ENCODE measurements around the gene VMAC. TPM values are rescaled to one million over a fixed set of nuclear protein-coding genes. Genes with fewer than 3 reads are reported as not detected.
"Not testable (repeated sequence)": the region's sequence is repeated elsewhere in the genome, so short reads cannot be mapped to it uniquely, and the experiment has no call there.

The VMAC gene
- total RNA-seq, 2 experiments from 2014 or later = 5.1 to 7.0 TPM

DNA sequence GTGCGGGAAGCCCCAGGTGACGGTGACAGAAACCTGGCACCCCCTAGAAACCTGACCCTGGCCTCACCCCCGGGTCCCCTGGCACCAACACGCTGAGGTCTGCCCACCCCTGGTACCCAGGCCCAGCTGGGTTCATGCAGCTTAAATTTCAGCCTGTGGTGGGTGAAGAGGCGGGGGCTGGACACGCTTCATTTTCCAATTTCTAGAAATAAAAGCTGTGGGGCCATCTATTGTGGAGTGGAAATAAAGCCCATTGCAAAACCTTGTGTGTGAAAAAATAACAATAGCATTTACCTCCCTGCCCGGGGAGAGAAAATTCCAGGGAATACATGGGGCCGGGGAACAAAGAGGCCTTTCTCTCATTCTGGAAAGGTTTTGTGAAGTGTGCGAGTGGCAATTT lies 26.8 kb upstream of the VMAC start:
- no peaks in the 10 kb centered on the region for H3K36me3 Mint-ChIP-seq
- no peak for ATAC-seq
- H3K27ac Mint-ChIP-seq = no peak overlapping the region
- H3K4me3 Mint-ChIP-seq = no peak overlapping the region
- no peaks in the 10 kb centered on the region for H3K9me3 Mint-ChIP-seq (ENCODE audit: low read depth)
- H3K4me1 Mint-ChIP-seq = no peaks in the 10 kb centered on the region
- DNase-seq = no peak
- CTCF ChIA-PET = no interaction called here
- H3K27me3 Mint-ChIP-seq = peaks cover 9% of the 10 kb centered on the region

DNA sequence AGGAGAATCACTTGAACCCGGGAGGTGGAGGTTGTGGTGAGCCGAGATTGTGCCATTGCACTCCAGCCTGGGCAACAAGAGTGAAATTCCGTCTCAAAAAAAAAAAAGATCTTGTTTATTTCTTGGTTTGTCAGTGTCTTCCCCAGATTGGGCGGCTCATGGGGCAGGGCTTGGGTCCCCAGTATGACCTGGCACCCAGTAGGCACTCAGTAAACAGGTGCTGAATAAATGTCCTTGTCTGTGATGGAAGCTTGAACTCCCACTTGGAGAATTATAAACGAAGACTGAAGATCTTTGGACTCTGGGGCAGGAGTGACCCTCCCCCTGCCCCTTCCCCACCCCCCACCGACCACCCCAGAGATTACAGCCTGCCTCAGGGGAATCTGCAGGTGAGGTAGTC lies 24.5 kb upstream of the VMAC start:
- ATAC-seq (no peak), DNase-seq (no peak)
- no peak overlapping the region for H3K27ac Mint-ChIP-seq
- no peaks in the 10 kb centered on the region for H3K36me3 Mint-ChIP-seq
- H3K9me3 Mint-ChIP-seq (ENCODE audit: low read depth) = no peaks in the 10 kb centered on the region
- no peaks in the 10 kb centered on the region for H3K4me1 Mint-ChIP-seq
- H3K27me3 Mint-ChIP-seq = peaks cover 12% of the 10 kb centered on the region
- CTCF ChIA-PET = no interaction called here
- H3K4me3 Mint-ChIP-seq = no peak overlapping the region

- Mint-ChIP-seq H3K27ac (no peak overlapping the region), H3K36me3 (no peaks in the 10 kb centered on the region), H3K27me3 (peaks cover 12% of the 10 kb centered on the region), H3K9me3 (ENCODE audit: low read depth) (no peaks in the 10 kb centered on the region), H3K4me1 (no peaks in the 10 kb centered on the region), H3K4me3 (no peak overlapping the region)
- CTCF ChIA-PET = no interaction called here
- DNase-seq (no peak), ATAC-seq (no peak)
Measured at GRCh38 chr19:5880604-5881078, 24.0 kb upstream of the VMAC start.

DNA sequence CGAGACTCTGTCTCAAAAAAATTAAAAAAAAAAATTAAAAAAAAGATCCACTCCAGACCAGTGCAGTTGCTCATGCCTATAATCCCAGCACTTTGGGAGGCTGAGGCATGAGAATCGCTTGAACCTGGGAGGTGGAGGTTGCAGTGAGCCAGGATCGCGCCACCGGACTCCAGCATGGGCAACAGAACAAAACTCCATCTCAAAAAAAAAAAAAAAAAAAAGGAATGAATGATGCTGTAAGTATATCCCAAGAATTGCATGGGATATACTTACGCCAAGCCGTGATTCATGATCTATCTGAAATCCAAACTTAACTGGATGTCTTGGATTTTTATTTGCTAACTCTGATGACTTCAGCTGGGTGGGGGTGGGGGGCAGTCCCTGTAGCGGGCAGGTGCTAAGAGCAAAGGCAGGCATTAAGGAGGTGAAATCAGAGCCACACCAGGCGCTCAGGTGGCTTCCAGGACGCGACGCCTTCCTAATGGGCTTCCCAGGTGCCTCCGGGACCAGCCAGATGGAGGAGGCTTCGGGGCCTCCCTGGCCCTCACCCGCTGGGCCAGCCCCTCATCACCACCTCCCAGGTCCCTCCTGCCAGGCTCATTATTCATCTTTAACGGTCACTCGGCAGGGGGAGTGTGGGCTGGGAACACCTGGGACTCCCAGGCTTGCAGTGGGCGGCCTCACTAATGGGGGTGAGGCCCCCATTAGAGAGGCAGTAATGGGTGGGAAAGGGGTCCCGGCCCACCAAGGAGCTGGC lies 23.0 kb upstream of the VMAC start:
- Mint-ChIP-seq H3K36me3 (no peaks in the 10 kb centered on the region), H3K4me1 (no peaks in the 10 kb centered on the region), H3K9me3 (ENCODE audit: low read depth) (no peaks in the 10 kb centered on the region), H3K27ac (no peak overlapping the region), H3K4me3 (no peak overlapping the region), H3K27me3 (peaks cover 12% of the 10 kb centered on the region)
- DNase-seq = no peak
- ATAC-seq = no peak
- CTCF ChIA-PET = no interaction called here

DNA sequence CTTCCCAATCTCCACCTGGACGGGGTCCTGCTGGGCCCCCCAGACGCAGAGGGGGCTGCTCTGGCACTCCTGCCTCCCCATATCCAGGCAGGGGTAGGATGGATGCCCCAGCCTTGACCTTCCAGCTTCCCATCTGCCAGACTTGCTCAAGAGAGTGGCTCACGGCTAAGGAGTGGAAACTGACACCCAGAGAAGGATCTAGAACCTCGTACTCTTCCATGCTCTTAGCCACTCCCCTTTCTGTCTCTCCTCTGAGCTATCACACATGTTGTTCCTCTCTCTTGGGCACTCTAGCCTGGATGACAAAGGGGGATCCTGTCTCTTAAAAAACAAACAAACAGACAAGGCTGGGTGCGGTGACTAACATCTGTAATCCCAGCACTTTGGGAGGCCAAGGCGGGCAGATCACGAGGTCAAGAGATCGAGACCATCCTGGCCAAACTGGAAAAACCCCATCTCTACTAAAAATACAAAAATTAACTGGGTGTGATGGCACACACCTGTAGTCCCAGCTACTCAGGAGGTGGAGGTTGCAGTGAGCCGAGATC lies 22.2 kb upstream of the VMAC start:
- H3K27ac Mint-ChIP-seq = no peak overlapping the region
- peaks cover 12% of the 10 kb centered on the region for H3K27me3 Mint-ChIP-seq
- no peak for DNase-seq
- no peaks in the 10 kb centered on the region for H3K36me3 Mint-ChIP-seq
- no peaks in the 10 kb centered on the region for H3K9me3 Mint-ChIP-seq (ENCODE audit: low read depth)
- H3K4me1 Mint-ChIP-seq = no peaks in the 10 kb centered on the region
- CTCF ChIA-PET = interaction anchor here (0.6 kb wide), 1 partner anchor 164 kb away, joined by 3 read pairs; no protein-coding TSS in a partner anchor
- ATAC-seq = no peak
- H3K4me3 Mint-ChIP-seq = no peak overlapping the region

- not testable (repeated sequence) for H3K4me3 Mint-ChIP-seq; H3K36me3 Mint-ChIP-seq; H3K4me1 Mint-ChIP-seq; DNase-seq; ATAC-seq; H3K9me3 Mint-ChIP-seq (ENCODE audit: low read depth); H3K27ac Mint-ChIP-seq
- H3K27me3 Mint-ChIP-seq = peaks cover 12% of the 10 kb centered on the region
- CTCF ChIA-PET = interaction anchor here (0.6 to 1.2 kb wide), 2 partner anchors 79 to 165 kb away, joined by 3 to 7 read pairs; no protein-coding TSS in a partner anchor
Measured at GRCh38 chr19:5883157-5883873, 21.4 kb upstream of the VMAC start.

DNA sequence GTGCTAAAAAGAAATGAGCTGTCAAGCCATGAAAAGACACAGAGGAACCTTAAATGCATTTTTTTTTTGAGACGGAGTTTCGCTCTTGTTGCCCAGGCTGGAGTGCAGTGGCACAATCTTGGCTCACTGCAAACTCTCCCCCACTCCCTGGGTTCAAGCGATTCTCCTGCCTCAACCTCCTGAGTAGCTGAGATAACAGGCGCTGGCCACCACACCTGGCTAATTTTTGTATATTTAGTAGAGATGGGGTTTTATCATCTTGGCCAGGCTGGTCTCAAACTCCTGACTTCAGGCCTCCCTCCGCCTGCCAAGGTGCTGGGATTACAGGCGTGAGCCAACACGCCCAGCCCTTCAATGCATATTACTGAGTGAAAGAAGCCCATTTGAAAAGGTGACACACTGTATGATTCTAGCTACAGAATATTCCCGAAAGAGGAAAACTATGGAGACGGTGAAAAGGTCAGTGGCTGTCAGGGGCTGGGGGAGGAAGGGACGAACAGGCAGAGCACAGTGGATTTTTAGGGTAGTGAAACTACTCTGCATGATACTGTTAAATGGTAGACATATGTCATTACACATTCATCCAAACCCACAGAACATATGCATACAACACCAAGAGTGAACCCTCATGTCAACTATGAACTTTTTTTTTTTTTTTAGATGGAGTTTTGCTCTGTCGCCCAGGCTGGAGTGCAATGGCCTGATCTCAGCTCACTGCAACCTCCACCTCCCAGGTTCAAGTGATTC lies 20.4 kb upstream of the VMAC start:
- CTCF ChIA-PET = interaction anchor here (1.2 kb wide), 1 partner anchor 80 kb away, joined by 7 read pairs; no protein-coding TSS in a partner anchor
- not testable (repeated sequence) for H3K4me1 Mint-ChIP-seq; H3K4me3 Mint-ChIP-seq; H3K27ac Mint-ChIP-seq; DNase-seq; H3K9me3 Mint-ChIP-seq (ENCODE audit: low read depth); H3K36me3 Mint-ChIP-seq; ATAC-seq
- H3K27me3 Mint-ChIP-seq = peaks cover 12% of the 10 kb centered on the region

GRCh38 chr19:5889288-5889971 lies 15.2 kb upstream of the VMAC start:
- CTCF ChIA-PET = interaction anchor here (3.1 kb wide), 1 partner anchor 85 kb away, joined by 19 read pairs; the partner anchor contains the start of gene NRTN
- Mint-ChIP-seq H3K27ac (no peak overlapping the region), H3K36me3 (no peaks in the 10 kb centered on the region), H3K4me3 (no peak overlapping the region), H3K9me3 (ENCODE audit: low read depth) (no peaks in the 10 kb centered on the region), H3K4me1 (no peaks in the 10 kb centered on the region), H3K27me3 (peaks cover 3% of the 10 kb centered on the region)
- DNase-seq = no peak
- no peak for ATAC-seq

GRCh38 chr19:5890099-5890498 lies 14.6 kb upstream of the VMAC start:
- Mint-ChIP-seq H3K4me3 (no peak overlapping the region), H3K36me3 (no peaks in the 10 kb centered on the region), H3K9me3 (ENCODE audit: low read depth) (no peaks in the 10 kb centered on the region), H3K4me1 (no peaks in the 10 kb centered on the region), H3K27ac (no peak overlapping the region), H3K27me3 (peaks cover 3% of the 10 kb centered on the region)
- no peak for DNase-seq
- CTCF ChIA-PET = interaction anchor here (0.8 to 3.1 kb wide), 2 partner anchors 81 to 86 kb away, joined by 3 to 19 read pairs; partner anchors contain the start of gene NRTN
- ATAC-seq = no peak

DNA sequence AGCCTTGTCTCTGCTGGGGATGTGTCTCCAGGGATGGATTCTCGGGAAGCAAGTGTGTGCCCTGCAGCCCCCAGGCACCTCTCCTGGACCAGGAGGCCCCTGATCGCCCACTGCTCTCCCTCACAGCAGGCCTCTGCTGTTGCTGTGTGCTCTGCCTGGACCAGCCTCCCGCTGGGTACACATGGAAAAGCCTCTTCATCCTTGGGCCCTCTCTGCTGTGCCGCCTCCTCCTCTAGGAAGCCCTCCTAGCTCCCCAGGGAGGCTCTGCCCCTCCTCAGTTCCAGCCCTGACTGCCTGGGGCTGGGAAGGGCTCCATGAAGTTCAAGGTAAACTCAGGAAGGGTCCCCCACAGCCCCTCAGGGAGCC lies 13.1 kb upstream of the VMAC start:
- Mint-ChIP-seq H3K4me3 (no peak overlapping the region), H3K27me3 (peaks cover 3% of the 10 kb centered on the region), H3K4me1 (no peaks in the 10 kb centered on the region), H3K36me3 (no peaks in the 10 kb centered on the region), H3K9me3 (ENCODE audit: low read depth) (no peaks in the 10 kb centered on the region), H3K27ac (no peak overlapping the region)
- ATAC-seq = no peak
- CTCF ChIA-PET = interaction anchor here (0.8 to 3.1 kb wide), 3 partner anchors 76 to 131 kb away, joined by 3 to 19 read pairs (median 3); partner anchors contain the start of gene NRTN
- no peak for DNase-seq

GRCh38 chr19:5891938-5892771 lies 12.5 kb upstream of the VMAC start:
- DNase-seq (no peak), ATAC-seq (peak; percentile 60)
- no peak overlapping the region for H3K4me3 Mint-ChIP-seq
- H3K4me1 Mint-ChIP-seq = no peaks in the 10 kb centered on the region
- H3K27me3 Mint-ChIP-seq = peaks cover 3% of the 10 kb centered on the region
- CTCF ChIA-PET = interaction anchor here (0.9 to 3.1 kb wide), 4 partner anchors 24 to 130 kb away, joined by 3 to 19 read pairs (median 3); partner anchors contain the start of genes FUT6 and NRTN
- H3K27ac Mint-ChIP-seq = no peak overlapping the region
- H3K9me3 Mint-ChIP-seq (ENCODE audit: low read depth) = no peaks in the 10 kb centered on the region
- no peaks in the 10 kb centered on the region for H3K36me3 Mint-ChIP-seq

- Mint-ChIP-seq H3K4me3 (no peak overlapping the region), H3K9me3 (ENCODE audit: low read depth) (no peaks in the 10 kb centered on the region), H3K27ac (no peak overlapping the region), H3K27me3 (peaks cover 3% of the 10 kb centered on the region), H3K4me1 (no peaks in the 10 kb centered on the region), H3K36me3 (no peaks in the 10 kb centered on the region)
- no peak for ATAC-seq
- CTCF ChIA-PET = interaction anchor here (0.9 to 3.1 kb wide), 6 partner anchors 11 to 129 kb away, joined by 3 to 19 read pairs (median 4); partner anchors contain the start of genes FUT6, NDUFA11 and NRTN
- DNase-seq = no peak
Measured at GRCh38 chr19:5892772-5893275, 11.8 kb upstream of the VMAC start.

All from activated CD8-positive, alpha-beta memory T cell treated with anti-CD3 and anti-CD28 coated beads, Interleukin-2, amount 10 ng/mL, durations not matched to agents 7 days and 5 days (primary cell).